Astrocyte of the cerebellum (primary cell): ENCODE results near the gene PET117.

Source experiments
- DNase-seq: peaks from one replicate; pipeline ENCODE4 v3.0.0-alpha.2; 2011; ENCODE audit warnings: low read depth
- H3K4me3 ChIP-seq: 2 replicates; pipeline ENCODE4 v1.5.1; 2011; ENCODE audit warnings: mild to moderate bottlenecking, low read depth, low read length, moderate library complexity
- CTCF ChIP-seq: IDR thresholded peaks from 2 replicates; pipeline ENCODE4 v1.5.1; 2012; ENCODE audit warnings: low read length, low read depth, moderate library complexity, mild to moderate bottlenecking; ENCODE audit errors: missing control alignments
- in situ Hi-C: cut with HindIII; loops from 2 replicates; pipeline ENCODE4 v1.10.0; 2017; ENCODE audit warnings: low sequenced_read_pairs

Gene PET117

GRCh38 chr20:18133962-18134361 lies 3.7 kb upstream of the PET117 start:
- no peak overlapping the region for H3K4me3 ChIP-seq
- in situ Hi-C loops: no loop called here
- no peak for TF ChIP-seq CTCF
- DNase-seq: no peak

- in situ Hi-C loops: no loop called here
- DNase-seq: no peak
- H3K4me3 ChIP-seq: peak overlapping the region; percentile 84
- TF ChIP-seq CTCF: no peak
Observed at GRCh38 chr20:18138266-18138582, 561 bp downstream of the PET117 start.

- in situ Hi-C loops: no loop called here
- DNase-seq: no peak
- H3K4me3 ChIP-seq: peak overlapping the region; percentile 84
- TF ChIP-seq CTCF: no peak
Observed at GRCh38 chr20:18138639-18139583, 1.2 kb downstream of the PET117 start.

- no peak for TF ChIP-seq CTCF
- no peak overlapping the region for H3K4me3 ChIP-seq
- in situ Hi-C loops: no loop called here
- DNase-seq: no peak
Observed at GRCh38 chr20:18139832-18140231, 2.2 kb downstream of the PET117 start.

GRCh38 chr20:18144541-18145099 lies 7.0 kb downstream of the PET117 start:
- TF ChIP-seq CTCF: no peak
- in situ Hi-C loops: no loop called here
- DNase-seq: no peak

GRCh38 chr20:18154342-18154741 lies 16.7 kb downstream of the PET117 start:
- in situ Hi-C loops: no loop called here
- no peak for TF ChIP-seq CTCF

More at GRCh38 chr20:18144541-18145099, 7.0 kb downstream of the PET117 start:
- H3K4me3 ChIP-seq: no peak overlapping the region

More at GRCh38 chr20:18154342-18154741, 16.7 kb downstream of the PET117 start:
- no peak for DNase-seq
- no peak overlapping the region for H3K4me3 ChIP-seq
